ENCODE results near the gene PRF1. TPM values are rescaled to one million over a fixed set of nuclear protein-coding genes. Genes with fewer than 3 reads are reported as not detected.
A peak's percentile ranks its signal among the peaks of the same experiment; 100 is the strongest.

Gene PRF1
- total RNA-seq, 1 donor from 2014 or later: not detected

DNA sequence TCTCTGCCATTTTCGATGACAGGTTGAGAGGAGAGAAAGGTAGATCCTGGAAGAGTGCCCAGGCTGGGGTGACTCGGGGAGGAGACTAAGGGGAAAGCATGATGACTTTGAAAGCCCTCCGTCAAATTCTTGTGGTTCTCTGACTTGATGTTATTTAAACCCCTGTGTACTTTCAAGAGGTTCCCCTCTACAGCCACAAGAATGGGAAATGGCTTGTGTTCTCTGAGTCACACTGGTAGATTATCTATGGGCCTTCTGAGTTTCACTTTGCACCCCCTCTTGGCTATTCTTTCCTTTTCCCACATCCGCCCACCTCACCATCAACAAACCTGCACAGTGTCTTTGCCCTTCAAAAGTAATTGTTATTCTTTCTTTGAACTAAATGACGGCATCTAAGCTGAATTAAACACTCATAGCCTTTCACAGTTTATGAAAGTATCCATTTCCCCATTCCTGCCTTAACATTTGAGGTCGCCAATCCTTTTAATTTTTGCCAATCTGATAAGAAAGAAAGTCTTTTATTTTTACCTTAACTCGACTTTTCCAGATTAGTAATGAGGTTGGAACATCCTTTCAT is 24.1 kb downstream of the PRF1 start:
- DNase-seq (ENCODE audit: low read depth in 2 of 2): peak in 1 of 2 donors; percentile 12

DNA sequence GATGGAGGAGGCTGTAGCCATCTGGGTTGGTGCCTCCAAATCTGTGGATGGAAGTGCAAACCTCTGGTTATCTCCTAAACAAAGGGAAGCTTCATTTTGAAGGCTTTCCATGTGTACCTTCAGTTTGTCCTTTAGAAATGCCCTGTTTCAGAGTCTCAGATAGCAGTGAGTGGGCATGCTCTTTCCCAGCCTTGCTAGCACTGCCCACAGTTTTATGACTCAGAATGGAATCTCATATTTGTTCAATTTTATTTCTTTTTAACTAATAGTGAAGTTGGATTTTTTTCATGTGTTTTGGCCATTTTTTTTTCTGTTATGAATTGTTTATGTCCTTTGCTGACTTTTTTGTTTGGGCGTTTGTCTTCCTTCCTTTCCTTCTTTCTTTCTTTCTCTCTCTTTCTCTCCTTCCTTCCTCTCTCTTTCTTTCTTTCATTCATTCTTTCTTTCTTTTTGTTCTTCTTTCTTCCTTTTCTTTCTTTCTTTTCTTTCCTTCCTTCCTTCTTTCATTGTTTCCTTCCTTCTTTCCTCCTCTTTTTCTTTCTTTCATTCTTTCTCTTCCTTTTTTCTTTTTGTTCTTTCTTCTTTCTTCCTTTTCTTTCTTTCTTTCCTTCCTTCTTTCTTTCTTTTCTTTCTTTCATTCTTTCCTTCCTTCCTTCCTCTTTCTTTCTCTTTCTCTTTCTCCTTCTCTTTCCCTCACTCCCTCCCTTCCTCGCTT is 25.6 kb downstream of the PRF1 start:
- DNase-seq (ENCODE audit: low read depth in 2 of 2): no peak

DNA sequence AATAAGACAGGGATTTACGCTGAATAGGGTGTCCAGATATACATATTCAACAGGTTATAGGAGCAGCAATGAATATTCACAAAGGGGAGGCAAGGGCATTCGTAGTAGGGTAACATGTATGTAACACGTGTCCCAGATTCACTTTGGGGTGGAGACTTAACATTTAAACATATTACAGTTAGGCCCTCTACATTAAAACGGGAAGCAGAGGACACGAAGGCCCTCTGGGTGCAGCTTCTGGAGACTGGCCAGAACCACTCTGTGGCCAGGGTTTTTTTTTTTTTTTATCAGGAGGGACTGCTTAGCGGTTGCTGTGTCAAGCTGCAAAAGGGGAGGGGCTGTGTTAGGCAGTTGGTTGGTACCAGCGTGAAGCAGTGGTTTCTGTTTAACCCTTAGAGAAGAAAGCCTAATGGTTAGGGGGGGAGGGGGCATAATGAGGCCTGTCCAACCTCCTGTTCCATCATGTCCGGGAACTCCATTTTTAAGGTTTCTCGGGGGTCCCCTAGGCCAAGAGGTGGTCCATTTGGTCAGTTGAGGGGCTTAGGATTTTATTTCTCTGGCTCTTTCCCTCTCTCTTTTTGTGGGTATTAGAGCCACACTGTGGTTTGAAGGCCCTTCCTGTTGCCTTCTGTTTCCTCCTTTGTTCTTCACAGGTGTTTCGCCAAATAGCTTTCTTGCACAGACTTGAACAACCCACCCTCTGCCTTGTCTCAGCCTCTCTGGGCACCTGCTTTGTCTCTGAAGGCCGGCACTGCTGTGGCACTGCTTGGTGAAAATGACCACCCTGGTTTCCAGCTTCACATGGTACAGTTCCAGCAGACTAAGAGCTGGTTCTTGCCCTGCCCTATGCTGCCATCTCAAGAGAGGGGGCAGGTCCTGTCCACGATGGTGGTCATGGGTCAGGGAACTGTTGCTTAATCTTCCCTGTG is 26.4 kb downstream of the PRF1 start:
- peak in 1 of 2 donors; percentile 18 for DNase-seq (ENCODE audit: low read depth in 2 of 2)

DNA sequence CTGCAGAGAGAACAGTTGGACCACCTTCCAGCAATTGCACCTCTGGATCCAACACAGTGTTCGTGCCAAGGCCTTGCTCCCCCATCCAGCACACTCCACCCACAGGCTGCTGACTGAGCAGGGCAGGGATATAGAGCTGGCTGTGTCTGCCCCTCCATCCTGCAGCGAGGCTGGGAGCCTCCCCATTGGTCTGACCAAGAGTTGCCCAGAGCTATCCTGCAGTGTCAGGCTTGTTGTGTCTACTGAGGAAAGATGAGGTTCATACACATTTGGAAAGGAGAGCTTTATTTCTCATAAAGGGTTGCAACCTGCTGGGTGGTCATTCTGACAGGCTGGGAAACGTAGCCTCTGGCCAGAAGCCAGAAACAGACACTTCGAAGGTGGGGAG is 27.1 kb downstream of the PRF1 start:
- no peak for DNase-seq (ENCODE audit: low read depth in 2 of 2)

DNA sequence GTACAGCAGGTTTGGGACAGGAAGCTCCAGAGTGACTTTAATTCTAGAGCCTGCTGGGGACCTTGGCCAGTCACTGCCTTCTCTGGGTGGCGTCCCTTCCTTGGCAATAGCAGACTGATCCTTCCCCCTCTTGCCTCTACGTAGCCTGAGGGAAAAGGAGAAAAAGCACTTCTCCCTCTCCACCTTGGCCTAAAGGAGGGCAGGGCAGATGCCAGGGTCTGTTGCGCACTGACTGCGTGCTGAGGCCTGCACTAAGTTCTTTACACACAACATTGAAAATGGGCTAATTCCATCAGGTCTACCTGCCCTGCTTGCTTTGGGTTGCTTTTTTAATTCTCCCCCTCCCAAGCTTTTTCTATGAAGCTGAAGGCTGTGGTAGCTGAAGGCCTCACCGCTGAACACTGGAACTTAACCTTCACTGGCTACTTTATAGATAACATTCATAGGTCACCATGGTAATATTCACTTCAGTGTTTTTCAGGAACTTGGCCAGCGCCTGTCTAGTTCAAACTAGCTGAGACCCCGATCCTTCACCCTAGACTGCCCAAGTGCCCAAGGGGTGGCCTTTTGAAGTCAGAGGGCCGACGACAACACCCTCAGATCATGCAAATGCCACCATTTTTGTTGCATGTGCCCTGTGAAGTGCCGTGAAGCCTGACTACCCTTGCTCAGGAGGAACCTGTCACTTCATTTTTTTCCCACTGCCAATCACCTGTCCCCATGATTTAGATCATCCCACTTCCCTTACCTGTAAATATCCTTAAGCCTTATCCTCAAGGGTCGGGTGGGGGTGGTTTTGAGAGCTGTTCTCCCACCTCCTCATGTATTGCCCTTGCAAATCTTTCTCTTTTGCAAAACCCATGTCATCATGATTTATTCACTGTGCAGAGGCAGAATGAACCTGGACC is 28.7 kb downstream of the PRF1 start:
- DNase-seq (ENCODE audit: low read depth in 2 of 2): no peak

DNA sequence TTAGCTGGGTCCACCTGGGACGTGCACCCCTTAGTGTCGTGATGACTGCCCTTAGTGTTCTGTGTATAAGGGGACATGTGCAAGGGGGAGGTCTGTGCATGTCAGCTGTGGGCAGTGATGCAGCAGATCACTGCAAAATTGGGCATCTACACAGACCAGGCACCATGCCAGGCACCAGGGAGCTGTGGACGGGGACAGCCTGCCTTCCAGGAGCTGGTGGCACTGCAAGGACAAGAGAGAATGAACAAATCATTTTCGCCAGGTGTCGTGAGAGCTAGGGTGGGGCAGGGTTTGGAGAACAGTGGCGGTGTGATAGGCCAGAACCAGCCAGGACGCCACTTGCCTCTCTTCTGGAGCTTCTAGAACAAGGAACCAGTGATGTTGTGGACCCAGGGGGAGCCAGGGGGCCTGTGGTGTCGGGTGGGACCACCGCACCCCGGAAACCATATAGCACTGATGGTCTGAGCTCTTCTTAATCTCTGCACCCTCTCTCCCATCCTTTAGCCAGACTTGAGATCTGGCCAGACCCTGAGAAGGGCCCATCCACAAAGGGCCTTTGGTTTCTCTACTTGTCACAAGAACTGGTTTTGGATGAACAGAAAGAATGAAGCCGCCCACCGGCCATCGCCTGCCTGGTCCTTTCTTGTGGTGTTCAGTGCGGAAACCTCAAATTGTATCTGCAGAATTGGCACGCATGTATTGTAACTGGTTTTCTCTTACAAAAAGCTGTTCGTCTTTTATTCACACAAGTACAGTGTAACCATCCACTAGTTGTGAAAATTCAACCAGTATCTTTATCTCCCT is 30.7 kb downstream of the PRF1 start:
- DNase-seq (ENCODE audit: low read depth in 2 of 2): no peak

DNA sequence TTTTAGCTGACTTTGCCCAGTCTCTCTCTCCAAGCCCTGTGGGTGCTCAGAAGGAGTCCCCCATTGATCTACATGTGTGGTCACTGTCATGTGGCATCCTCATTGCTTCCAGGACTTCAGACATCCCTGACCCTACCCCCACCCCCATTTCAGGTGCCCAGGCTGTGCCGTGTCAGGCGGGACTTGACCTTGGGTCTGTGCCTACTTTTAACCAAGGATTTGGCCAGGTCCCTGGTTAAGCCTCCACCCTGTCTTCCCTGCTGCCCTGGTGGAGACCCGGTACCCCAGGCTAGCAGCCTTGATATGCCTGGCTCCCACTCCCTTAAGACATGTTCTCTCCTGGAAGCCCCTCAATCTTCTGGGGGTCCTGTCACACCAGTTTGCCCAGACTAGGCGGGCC is 31.3 kb downstream of the PRF1 start:
- no peak for DNase-seq (ENCODE audit: low read depth in 2 of 2)

DNA sequence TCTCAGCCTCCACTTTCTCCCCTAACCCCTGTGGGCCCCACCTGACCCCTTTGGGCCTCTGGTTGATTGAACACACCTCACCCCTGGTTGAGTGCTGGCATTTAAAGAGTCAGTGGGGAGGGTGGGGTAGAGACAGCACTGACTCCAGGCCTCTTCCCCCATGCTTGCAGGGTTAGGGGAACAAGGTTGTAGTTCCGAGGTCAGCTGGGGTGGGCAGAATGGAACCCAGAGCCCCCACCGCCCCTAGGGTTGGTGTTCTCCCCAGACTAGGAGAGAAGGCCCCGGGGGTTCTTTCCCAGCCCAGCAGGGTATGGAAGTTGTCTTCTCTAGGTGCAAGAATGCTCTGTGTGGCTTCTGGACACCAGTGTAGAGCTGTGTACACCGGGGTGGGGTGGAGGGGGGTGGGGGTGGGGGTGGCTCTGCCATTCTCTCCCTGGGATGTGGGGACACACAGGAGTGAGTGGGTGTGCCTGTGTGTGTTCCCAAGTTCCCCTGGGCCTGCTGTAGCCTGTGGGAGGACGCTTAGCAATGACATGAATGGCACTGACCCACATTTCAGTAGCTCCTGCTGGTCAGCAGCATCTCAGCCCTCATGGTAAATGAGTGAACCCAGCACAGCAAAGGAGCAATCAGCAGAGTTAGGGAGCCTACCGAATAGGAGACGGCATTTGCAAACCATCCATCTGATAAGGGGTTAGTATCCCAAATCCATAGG is 33.6 kb downstream of the PRF1 start:
- DNase-seq (ENCODE audit: low read depth in 2 of 2): no peak

DNA sequence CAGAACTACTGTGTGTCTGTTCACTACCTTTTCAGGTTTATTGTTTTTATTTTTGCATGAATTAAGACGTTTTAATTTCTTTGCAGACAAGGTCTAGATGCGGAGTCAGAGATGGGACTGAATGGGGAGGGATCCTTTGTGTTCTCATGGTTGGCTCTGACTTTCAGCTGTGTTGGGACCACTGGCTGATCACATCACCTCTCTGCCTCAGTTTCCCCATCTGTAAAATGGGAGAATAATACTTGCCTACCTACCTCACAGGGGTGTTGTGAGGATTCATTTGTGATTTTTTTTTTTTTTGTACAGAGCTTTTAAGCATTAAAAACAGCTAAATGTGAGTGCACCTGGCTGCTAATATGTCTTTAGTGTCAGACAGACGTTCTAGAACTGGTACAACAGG is 34.4 kb downstream of the PRF1 start:
- no peak for DNase-seq (ENCODE audit: low read depth in 2 of 2)

DNA sequence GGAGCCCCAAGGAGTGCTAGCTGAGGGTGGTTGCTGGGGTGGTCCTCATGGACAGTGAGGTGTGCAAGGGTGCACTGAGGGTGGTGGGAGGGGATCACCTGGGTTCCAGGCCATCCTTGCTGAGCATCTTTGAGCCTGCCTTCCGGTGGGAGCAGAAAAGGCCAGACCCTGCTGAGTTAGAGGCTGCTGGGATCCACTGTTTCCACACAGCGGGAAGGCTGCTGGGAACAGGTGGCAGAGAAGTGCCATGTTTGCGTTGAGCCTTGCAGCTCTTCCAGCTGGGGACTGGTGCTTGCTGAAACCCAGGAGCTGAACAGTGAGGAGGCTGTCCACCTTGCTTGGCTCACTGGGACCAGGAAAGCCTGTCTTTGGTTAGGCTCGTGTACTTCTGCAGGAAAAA is 34.9 kb downstream of the PRF1 start:
- no peak for DNase-seq (ENCODE audit: low read depth in 2 of 2)

DNA sequence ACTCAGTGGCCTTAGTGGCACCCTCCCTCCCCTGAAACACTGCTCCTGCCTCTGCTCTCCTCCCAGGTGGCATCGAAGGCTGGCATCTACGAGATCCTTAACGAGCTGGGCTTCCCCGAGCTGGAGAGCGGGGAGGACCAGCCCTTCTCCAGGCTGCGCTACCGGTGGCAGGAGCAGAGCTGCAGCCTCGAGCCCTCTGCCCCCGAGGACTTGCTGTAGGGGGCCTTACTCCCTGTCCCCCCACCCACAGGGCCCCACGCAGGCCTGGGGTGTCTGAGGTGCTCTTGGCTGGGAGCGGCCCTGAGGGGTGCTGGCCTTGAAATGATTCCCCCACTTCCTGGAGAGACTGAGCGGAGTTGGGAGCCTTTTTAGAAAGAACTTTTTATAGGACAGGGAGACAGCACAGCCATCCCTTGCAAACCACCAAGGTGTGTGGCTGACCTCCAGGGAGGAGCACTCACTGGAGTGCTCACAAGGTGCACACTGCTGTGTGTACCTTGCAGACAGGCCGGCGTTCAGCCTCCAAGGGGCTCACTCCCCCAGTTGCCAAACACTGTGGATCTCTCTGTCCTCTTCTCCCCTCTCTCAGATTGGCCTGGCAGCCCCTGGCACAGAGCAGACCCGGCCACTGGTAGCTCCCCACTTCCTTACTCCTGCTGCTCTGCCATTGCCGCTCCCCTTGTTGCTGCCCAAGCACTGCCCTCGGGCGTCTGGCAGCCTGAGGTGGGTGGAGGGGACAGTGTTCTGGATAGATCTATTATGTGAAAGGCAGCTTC is 35.8 kb downstream of the PRF1 start:
- DNase-seq (ENCODE audit: low read depth in 2 of 2): no peak

DNA sequence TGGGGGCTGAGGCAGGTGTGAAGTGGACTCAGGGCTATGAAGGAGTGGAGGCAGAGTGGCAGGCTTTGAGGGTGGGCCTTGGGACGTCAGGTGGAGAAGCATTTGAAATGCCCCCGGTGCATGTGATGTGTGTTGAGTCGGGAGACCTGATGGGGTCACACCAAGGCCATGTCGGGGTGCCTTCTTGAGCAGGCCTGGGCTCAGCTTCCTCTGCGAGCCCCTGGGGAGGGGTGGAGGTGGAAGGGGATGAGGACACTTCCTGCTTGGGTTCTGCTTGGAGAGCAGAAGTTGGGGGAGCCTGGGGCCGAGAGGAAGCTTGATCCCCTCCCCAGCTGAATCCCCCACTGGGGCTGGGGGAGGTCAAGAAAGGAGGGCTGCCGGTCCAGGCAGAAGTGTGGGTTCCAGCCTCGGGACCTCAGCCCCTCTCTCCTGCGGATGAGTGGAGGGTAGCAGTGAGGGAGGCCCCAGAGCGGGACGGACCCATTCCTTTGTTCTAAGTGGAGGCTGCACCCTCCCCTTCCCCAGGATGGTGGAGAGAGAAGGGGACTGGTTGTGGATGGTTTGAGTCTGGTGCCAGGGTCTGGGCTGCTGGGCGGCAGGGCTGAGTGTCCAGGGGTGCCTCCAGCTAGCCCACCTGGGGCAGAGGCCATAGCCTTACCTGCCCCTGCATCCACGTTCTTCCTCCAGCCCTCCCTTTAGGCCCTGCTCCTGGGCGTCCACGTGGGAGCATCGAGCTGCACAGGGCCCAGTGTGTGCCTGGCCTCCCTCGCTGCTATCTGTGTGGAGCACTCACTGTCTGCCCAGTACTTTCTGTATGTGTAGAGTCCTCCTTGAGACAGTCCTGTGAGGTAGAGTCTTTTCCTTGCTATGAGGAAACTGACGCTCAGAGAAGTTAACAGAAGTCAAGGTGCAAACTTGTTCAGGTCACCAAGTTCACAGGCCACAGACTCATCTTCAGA is 36.7 kb downstream of the PRF1 start:
- no peak for DNase-seq (ENCODE audit: low read depth in 2 of 2)

DNA sequence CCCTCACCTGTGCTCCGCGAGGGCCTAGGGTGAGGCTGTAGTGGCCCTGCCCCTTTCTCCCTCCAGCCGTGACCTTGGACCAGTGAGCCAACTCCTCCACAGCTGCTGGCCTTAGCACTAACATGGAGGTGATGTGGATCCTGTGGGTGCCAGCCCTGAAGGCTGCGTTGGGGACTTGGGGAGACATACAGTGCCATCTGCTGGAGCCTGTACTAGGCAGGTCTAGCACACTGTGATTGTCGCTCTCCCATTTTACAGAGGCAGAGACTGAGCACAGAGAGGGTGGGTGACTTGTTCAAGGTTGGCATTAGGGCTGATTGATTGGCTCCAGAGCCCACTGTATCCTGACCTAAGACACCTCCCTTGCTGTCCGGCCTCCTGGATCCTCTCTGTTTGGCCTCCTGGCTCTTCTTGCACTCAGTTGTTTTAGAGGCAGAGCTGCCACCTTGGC is 37.6 kb downstream of the PRF1 start:
- DNase-seq (ENCODE audit: low read depth in 2 of 2): no peak

DNA sequence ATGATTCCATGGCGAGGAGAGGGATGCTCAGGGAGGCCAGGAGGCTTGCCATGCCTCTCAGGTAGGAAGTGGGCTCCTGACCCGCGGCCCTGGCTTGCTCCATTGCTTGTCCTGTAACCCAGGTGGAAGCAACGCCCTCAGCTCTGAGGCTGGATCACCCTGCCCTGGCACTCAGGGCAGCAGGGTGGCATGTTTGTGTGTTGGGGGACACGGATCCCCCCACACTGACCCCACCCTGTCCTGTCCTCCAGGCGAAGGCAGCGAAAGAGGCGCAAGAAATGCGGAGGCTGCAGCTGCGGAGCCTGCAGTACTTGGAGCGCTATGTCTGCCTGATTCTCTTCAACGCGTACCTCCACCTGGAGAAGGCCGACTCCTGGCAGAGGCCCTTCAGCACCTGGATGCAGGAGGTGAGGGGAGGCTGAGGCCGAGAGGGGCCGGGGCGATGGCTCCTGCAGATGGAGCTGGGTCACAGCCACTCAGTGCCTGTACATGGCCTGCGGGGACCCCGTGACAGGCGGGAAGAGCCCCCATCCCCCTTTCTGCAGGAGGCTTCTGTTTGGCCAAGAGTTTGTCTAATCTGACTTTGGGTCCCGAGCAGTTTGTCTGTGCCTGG is 38.3 kb downstream of the PRF1 start:
- DNase-seq (ENCODE audit: low read depth in 2 of 2): no peak

DNA sequence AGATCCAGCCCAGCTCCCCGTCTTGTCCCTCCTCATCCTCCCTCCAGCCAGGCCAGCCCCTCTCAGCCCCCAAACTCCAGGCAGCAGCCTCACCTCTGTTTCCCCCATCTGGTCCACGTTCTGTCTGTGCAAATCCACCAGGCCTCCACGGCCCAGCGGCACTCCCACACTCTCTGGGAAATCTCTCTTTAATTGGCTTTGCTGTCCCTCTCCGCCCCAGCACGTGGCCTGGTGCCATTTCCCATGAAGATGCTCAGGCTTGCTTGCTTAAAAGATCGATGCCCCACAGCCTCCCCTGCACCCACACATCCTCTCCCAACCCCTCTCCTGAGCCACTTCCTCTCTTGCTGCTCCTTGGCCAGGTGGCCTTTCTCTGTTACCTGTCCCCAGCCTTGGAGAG is 39.3 kb downstream of the PRF1 start:
- no peak for DNase-seq (ENCODE audit: low read depth in 2 of 2)

DNA sequence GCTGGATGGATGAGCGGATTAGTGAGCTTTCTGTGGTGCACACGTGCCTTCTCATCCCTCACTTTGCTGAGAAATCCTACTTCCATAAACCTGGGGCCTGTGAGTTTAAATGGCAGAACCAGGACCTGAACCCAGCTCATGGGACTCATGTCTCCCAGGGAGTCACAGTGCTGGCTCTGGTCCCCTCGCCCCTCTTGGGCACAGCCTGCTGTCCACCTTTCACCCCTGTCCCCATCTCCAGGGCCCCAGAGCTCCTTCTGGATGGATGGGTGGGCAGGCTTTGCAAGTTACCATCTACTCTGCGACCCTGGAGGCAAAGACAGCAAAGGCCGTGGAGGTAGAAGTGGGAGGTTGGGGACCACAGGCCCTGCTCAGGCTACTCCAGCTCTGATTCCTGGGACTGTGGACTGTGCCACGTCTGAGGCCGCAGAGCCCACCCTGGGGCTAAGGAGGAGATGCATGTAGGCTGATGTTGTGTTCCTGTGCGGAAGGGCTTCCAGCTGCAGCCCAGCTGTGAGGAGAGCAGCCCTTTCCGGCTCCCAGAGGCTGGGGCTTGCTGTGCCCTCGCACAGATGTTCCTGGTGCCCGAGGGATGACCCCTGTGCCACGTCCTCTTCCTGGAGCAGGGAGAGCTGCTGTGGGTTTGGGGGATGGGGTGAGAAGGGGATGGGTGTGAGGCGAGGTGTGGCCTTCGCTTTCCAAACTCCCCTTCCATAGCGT is 40.3 kb downstream of the PRF1 start:
- DNase-seq (ENCODE audit: low read depth in 2 of 2): no peak

DNA sequence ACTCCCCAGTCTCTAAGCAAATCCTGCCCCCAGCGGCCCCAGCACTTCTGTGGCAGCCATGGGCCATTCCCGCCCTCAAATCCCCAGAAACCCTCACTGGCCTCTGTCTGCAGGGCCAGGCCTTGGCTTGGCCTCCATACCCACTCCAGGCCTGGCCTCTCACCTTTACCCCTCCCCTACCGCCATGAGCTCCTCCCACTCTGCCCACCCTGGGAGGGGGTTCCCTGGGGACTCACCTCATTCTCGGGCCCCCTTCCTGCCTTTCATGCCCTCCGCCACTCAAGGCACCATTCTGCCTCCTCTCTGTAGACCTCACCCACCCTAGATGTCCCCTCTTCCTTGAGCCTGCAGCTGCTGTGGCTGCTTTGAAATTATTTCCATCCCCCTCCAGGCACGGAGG is 41.0 kb downstream of the PRF1 start:
- no peak for DNase-seq (ENCODE audit: low read depth in 2 of 2)
